Gastroesophageal sphincter (tissue), 3 donors: Measurements from ENCODE around the gene EIF2D.

Experiments
- EP300 ChIP-seq: sonication (generic); formaldehyde crosslinking; IDR thresholded peaks from one replicate; pipeline ENCODE4 v1.6.1; 2017; ENCODE audit warnings: antibody characterized with exemption, mild to moderate bottlenecking
- POLR2A ChIP-seq, 2 donors: fragments of 450-650 bp; IDR thresholded peaks; one replicate each; pipeline ENCODE4 v1.6.1; 2017; ENCODE audit warnings: antibody characterized with exemption in 2 of 2, mild to moderate bottlenecking in 2 of 2, moderate library complexity in 1 of 2
- POLR2AphosphoS5 ChIP-seq: sonication (generic); formaldehyde crosslinking; IDR thresholded peaks from one replicate; pipeline ENCODE4 v1.6.1; 2017; ENCODE audit warnings: antibody characterized with exemption
- TF ChIP-seq, protein P1 (sequence below), 4 experiments: fragments of 200-600 bp in 2 of 4; fragments of 450-650 bp in 2 of 4; sonication (generic) in 1 of 4; IDR thresholded peaks; one replicate each; pipeline ENCODE4 v1.5.1; 2017 to 2019; ENCODE audit warnings: antibody characterized with exemption in 4 of 4, mild to moderate bottlenecking in 2 of 4, moderate library complexity in 2 of 4

DNA sequence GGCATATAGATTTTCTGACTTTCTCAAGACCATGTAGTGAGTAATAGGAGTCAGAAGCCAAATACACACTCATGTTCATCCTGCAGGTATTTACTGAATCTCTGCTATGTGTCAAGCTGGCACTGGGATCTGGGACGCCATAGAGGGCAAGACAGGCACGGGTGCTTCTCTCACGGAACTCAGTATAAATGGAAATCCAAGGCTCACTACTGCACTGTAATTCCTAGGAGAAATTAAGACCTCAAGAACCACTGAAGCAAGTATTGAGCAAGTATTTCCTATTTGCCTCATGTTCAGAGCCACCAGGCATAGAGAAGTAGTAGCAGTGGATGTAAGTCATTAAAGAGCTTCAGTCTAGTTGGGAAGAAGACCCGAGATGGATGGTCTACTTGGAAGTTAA is 38.9 kb downstream of the EIF2D start:
- TF ChIP-seq, protein P1, sequence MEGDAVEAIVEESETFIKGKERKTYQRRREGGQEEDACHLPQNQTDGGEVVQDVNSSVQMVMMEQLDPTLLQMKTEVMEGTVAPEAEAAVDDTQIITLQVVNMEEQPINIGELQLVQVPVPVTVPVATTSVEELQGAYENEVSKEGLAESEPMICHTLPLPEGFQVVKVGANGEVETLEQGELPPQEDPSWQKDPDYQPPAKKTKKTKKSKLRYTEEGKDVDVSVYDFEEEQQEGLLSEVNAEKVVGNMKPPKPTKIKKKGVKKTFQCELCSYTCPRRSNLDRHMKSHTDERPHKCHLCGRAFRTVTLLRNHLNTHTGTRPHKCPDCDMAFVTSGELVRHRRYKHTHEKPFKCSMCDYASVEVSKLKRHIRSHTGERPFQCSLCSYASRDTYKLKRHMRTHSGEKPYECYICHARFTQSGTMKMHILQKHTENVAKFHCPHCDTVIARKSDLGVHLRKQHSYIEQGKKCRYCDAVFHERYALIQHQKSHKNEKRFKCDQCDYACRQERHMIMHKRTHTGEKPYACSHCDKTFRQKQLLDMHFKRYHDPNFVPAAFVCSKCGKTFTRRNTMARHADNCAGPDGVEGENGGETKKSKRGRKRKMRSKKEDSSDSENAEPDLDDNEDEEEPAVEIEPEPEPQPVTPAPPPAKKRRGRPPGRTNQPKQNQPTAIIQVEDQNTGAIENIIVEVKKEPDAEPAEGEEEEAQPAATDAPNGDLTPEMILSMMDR (IDR thresholded peaks at IDR 0.05), result no peak
- TF ChIP-seq EP300 (no peak), POLR2A (IDR thresholded peaks at IDR 0.05) (no peak), POLR2AphosphoS5 (no peak)
